PFSK-1 (cell line): ENCODE data around the gene CELF1.

Experiments
- POLR2AphosphoS5 ChIP-seq: IDR thresholded peaks from 2 replicates; pipeline ENCODE4 v1.6.1; 2012; ENCODE audit warnings: low read depth, mild to moderate bottlenecking, control low read depth, low read length, moderate library complexity
- TAF1 ChIP-seq: IDR thresholded peaks from 2 replicates; pipeline ENCODE4 v1.6.1; 2012; ENCODE audit warnings: low read length, control low read depth, borderline replicate concordance; ENCODE audit not compliant: insufficient read depth

- TF ChIP-seq POLR2AphosphoS5 (no peak), TAF1 (no peak)
Observed at GRCh38 chr11:47453365-47453764, 99.6 kb downstream of the CELF1 start.
